ENCODE data around the gene GPR146.

GPR146 gene

GRCh38 chr7:1079546-1079945 lies 35.2 kb downstream of the GPR146 start:
- DNase-seq: no peak

- DNase-seq: no peak
These were observed 36.0 kb downstream of the GPR146 start for GRCh38 chr7:1080252-1080920.

GRCh38 chr7:1080921-1081255 lies 36.5 kb downstream of the GPR146 start:
- DNase-seq: no peak

GRCh38 chr7:1081336-1081735 lies 37.0 kb downstream of the GPR146 start:
- no peak for DNase-seq

GRCh38 chr7:1081931-1082401 lies 37.6 kb downstream of the GPR146 start:
- peak; percentile 60 for DNase-seq

- DNase-seq: no peak
These were observed 39.6 kb downstream of the GPR146 start for GRCh38 chr7:1083729-1084657.

GRCh38 chr7:1085266-1085665 lies 40.9 kb downstream of the GPR146 start:
- DNase-seq: no peak

GRCh38 chr7:1085910-1086421 lies 41.6 kb downstream of the GPR146 start:
- DNase-seq: no peak

GRCh38 chr7:1086588-1087464 lies 42.5 kb downstream of the GPR146 start:
- DNase-seq: no peak

GRCh38 chr7:1087465-1087814 lies 43.1 kb downstream of the GPR146 start:
- DNase-seq: no peak

- DNase-seq: no peak
These were observed 43.9 kb downstream of the GPR146 start, which contains the start of gene GPER1 for GRCh38 chr7:1087952-1088920. Gene GPER1, plus strand, starts transcription at chr7:1088113. Its CDS starts 3,616 bp downstream, at chr7:1091729.

GRCh38 chr7:1090236-1090635 lies 45.9 kb downstream of the GPR146 start:
- DNase-seq: no peak

GRCh38 chr7:1090686-1091643 lies 46.6 kb downstream of the GPR146 start:
- DNase-seq: no peak

GRCh38 chr7:1091644-1092027 lies 47.3 kb downstream of the GPR146 start:
- DNase-seq: no peak

- no peak for DNase-seq
These were observed 47.9 kb downstream of the GPR146 start for GRCh38 chr7:1092161-1092632.

GRCh38 chr7:1092806-1093501 lies 48.6 kb downstream of the GPR146 start:
- DNase-seq: no peak

- no peak for DNase-seq
These were observed 49.1 kb downstream of the GPR146 start for GRCh38 chr7:1093502-1093843.

GRCh38 chr7:1093916-1094508 lies 49.7 kb downstream of the GPR146 start:
- DNase-seq: no peak

GRCh38 chr7:1094870-1095269 lies 50.5 kb downstream of the GPR146 start:
- DNase-seq: no peak

All from COR-L47 (cell line).